Endothelial cell of hepatic sinusoid (primary cell): ENCODE measurements around the gene CIAO1.
"Not testable (repeated sequence)": the region's sequence is repeated elsewhere in the genome, so short reads cannot be mapped to it uniquely, and the experiment has no call there.

Experiments used
- in situ Hi-C: cut with HindIII; loops from 2 replicates; pipeline ENCODE4 v1.10.0; 2017; ENCODE audit warnings: low sequenced_read_pairs

CIAO1 gene

DNA sequence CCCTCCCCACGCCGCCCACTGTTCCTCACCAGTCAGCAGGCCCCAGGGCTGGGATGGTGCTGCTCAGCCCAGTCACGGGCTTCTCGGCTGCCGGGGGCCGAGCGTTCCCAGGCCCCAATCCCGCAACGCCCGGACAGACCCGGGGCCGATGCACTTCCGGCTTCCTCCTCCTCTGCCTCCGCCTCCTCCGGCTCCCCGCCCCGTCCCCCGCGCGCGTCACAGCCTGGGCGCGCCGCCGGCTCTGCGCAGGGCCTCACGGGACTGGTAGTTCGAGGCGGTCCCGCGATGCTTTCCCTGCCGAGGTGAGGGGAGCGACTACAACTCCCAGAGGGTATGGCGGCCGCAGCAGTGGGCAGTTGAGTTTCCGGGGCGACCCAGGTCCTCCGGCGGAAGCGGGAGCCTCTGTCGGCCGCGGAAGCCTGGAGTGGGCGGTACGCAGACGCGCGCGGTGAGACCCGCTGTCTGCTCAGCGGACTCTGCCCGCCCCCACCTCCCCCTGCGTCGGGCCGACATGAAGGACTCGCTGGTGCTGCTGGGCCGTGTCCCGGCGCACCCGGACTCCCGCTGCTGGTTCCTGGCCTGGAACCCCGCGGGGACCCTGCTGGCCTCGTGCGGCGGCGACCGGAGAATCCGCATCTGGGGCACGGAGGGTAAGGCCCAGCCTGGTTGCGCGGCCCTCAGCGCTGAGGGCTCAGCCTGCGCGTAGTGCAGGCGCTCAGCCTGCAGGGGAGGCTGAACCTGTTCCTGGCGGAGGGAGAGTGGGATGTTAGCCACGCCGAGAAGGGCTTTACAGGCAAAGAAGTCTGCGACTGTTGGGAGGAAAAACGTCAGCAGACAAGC, at the start of gene CIAO1, which contains the start of gene TMEM127:
CIAO1 (plus strand) TSS at position 386 of the 840 bp plus-strand sequence; CDS start at position 512, 126 bp downstream.
TMEM127 (minus strand) TSS at position 158 of the 840 bp plus-strand sequence. CDS start 616 bp downstream, outside the sequence.
- in situ Hi-C loops: no loop called here

DNA sequence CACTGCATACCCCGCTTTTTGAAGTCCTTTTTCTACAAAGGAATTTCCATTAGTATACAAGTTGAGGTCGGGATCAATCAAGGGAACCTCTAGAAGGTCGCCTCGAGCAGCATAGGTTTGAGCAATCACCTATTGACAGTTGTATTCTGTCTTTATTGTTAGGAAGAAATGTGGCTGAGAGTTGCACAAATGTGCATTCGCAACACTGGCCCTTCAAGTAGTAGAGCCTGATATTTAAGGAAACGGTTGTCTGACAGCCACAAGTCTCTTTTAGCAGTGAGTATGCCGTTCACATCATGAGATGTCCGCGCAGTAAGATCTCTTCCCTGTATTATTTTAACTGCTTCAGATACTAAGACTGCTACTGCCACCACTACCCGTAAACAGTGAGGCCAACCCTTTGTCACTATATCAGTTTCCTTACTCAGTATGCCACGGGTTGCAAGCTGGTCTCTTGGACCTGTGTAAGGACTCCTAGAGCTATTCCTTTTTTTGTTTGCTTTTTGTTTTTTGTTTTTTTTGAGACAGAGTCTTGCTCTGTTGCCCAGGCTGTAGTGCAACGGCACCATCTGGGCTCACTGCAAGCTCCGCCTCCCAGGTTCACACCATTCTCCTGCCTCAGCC, 47.4 kb upstream of the CIAO1 start:
- in situ Hi-C loops: no loop called here

DNA sequence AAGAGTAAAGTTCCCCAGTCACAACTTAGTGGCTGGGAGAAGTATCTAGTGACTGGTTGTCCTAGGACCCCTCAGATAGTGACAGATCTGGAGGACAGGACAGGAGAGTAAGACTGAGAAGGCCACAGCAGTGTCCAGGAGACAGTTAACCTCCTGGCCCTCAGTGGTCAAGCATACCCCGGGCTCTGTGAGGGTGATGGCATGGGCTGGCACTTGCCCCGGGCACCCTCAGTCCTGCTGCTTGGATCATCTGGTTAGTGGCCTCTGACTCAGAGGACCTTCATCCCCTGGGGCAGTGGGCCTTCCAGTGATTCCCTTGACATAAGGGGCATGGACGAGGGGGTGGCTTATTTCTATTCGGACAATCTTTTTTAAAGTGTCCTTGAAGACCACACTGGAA, 46.1 kb upstream of the CIAO1 start:
- in situ Hi-C loops: not testable (repeated sequence)

DNA sequence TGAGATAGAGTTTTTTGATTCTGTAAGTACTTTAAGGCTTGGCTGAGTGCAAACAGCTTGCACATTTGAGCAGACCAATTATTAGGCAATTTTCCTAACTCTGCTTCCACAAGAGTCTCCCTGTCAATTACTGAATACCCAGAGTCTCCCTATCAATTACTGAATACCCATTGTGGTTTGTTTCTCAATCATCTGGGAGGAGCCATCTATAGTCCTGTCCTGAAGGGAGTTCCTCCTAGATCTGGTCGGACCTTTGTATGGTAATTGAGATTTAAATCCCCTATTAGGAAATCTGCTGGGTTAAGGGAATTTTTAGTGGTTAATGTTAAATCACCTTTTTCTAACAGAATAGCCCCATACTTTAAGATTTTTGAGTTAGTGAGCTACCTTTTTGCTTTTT, 44.9 kb upstream of the CIAO1 start:
- in situ Hi-C loops: not testable (repeated sequence)

DNA sequence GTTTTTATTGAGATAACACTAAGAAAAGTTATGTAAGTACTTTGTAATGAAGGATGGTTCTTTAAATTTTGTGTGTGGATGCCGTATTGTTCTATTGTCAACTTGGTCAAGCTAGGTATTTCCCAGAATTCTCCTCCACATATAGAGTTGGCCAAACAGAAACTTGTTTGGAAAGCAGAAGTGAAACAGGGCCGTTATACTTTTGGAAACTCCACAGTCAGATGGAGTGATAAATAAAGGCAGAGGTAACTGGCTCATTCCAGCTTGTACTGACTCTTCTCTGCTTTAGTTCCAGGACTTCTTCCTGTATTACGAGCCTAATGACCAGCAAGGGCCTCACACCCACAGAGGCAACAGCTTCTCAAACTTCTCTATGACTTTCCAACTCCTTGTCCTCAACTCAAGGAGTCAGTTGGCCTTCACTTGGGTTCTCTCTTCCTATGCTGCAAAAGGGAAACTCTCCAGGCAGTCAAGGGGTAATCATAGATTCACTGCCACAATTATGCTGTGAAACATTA, 41.0 kb upstream of the CIAO1 start:
- in situ Hi-C loops: loop anchor here (5.0 kb wide), 1 partner anchor 37 kb away; no protein-coding TSS in a partner anchor

DNA sequence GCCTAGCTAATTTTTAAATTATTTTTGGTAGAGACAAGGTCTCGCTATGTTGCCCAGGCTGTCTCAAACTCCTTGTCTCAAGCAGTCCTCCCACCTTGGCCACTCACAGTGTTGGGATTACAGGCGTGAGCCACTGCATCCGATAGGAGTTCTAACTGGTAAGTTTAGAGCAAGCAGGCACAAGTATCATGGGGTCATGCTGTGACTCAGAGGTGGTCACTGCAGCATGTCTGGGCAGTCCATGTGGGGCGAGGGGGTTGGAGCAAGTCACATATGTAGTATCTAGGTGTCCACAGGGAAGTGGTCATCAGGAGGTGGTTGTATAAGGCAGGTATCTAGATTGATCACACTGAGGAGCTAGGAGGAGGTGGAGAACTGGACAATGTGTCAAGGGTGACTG, 34.7 kb upstream of the CIAO1 start:
- in situ Hi-C loops: no loop called here

DNA sequence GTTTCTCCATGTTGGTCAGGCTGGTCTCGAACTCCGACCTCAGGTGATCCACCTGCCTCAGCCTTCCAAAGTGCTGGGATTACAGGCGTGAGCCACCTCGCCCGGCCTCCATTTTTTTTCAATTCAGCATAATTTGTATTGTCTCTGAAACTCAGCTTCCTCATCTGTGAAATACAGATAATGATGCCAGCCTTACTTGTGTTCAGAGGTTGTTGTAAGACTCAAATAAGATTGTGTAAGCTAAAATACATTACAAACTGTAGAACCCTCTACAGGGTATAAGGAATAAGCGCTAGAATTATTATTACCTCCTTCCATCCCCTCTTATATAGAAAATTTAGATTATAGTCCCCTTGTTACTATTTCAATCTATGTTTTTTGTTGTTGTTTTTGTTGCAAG, 32.6 kb upstream of the CIAO1 start:
- in situ Hi-C loops: no loop called here

DNA sequence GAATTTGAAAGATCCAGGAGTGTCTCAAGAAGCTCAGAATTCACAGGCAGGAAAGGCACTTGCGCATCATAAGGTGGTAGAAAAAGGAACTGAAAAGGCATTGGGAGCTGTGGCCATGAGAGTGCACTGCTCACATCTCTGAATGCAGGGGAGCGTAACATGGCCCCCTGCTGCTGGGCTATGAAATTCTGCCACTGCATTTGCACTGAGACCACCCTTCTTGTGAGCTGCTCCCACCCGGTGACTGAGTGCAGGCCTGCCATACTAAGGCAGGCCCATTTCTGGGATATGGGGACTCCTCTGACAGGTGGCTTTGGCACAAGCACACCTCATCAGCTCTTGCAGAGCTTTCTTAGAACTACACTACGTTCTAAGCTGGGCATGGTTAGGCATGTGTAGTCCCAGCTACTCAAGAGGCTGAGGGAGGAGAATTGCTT, 32.1 kb upstream of the CIAO1 start:
- in situ Hi-C loops: no loop called here

DNA sequence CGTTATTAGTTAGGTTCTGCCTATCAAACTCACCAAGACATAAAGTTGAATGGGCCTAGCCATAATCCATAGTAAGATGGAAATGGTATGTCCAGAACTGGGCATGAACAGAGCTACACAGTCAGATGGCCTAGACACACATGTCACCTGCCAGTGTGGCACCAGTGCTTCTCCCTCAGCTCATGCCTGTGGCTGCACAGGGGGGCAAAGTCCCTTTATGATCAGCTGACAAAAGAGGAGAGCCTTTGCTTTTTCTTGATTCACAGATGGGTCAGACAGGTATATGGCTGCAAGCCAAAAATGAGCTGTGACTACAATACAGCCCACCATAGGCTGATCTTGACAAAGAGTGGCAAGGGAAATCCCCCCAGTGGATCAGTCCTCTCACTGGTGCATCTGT, 29.1 kb upstream of the CIAO1 start:
- in situ Hi-C loops: no loop called here

DNA sequence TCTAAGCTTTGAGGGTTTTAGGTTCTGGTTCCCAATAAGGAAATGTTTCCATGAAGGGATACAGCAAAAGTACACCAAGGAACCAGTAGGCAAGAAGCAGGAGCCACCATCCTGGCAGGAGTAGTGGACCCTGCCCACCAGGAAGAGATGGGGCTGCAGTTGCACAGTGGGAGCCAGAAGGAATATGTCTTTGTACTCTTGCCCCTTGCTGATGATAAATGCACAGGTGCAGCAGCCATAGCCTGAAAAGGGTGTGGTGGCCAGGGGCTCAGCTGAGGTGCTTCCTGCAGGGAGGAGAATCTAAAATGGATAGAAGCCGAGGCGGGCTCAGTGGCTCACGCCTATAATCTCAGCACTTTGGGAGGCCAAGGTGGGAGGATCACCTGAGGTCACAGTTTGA, 27.8 kb upstream of the CIAO1 start:
- in situ Hi-C loops: no loop called here

DNA sequence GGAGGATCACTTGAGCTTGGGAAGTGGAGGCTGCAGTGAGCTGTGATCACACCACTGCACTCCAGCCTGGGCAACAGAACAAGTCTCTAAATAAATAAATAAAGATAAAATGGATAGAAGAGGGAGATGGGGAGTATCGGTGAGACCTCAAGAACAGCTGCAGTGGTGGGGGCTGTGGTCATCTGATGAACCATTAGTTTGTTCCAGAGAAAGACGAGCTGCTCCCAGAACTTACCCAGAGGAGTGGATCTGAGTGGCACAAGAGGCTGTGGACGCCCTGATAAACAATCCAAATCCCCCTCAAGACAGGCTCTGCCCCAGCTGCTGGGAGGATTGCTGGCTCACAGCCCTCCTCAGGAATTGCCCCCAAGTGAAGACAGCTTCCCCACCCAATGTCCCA, 26.9 kb upstream of the CIAO1 start:
- in situ Hi-C loops: no loop called here

DNA sequence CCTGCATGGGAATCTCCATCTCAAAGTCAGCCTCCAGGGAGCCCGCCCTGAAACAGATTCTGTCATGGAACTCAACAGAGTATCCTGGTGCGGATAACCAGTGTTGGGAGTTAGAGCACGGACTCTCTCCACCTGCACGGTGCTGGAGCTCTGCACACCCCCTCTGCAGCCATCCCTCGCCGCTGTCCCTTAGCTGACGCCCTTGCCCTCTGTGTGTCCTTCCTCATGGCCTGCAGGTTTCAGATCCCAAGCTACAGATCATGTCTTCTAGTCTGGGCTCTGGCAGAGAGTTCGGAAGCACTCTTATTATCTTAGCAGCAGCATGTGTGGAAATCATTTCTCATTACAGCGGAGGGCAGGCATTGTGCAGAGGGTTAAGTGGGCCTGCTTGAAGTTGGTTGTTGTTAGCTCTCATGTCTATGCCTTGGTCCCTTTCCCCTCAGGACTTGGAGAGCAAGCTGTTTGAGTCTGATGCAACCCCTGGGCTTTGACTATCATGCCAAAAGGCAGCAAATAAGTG, 26.2 kb upstream of the CIAO1 start:
- in situ Hi-C loops: no loop called here

DNA sequence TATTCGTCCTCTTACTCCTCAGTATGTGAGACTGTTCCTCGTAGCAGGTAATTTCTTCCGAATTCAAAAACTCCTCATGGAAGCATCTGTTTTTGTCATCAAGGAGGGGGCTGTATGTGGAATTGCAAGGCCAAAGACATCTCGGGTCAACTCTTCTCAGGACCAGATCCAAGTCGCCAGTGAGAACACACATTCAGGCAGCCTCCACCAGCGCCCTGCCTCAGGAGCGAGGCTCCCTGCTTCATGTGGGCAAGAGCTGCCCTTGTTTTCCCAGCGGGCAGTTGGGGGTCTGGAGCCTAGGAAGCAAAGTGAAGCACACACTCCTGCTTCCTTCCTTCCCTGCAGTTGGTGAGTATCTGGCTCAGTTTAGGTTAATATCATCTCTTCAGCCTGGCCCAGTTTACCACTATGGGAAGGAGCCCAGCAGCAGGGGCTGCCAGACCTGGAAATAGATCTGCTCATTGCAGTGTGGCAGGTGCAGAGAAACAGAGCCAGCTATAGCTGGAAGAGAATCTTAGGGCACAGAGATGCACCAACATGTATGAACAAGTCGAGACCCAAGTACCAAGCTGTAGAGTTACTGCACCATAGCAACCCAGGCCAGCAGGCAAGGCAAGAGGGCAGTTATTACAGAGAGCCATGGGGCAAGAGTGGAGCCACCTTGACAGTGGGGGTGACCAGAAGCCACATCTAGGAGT, 25.5 kb upstream of the CIAO1 start:
- in situ Hi-C loops: no loop called here

DNA sequence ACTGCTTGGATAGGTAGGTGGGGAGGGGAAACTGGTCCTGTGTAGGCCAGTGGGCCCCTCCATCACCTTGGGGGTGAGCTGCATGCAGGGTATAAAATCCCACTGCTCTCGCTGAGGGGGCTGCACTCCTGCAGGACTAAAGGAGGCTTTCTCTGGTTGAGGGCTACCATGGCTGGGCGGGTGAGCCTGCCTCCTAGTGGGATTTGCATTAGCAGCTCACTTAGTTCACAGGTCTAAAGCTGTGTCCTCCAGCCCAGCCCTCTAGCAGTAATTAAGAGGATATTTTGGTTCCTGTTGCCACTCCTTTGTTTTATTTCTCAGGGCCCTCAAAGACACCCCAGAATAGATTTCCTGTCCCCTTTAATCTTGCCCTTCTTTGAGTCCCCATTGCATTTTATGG, 24.8 kb upstream of the CIAO1 start:
- in situ Hi-C loops: no loop called here

DNA sequence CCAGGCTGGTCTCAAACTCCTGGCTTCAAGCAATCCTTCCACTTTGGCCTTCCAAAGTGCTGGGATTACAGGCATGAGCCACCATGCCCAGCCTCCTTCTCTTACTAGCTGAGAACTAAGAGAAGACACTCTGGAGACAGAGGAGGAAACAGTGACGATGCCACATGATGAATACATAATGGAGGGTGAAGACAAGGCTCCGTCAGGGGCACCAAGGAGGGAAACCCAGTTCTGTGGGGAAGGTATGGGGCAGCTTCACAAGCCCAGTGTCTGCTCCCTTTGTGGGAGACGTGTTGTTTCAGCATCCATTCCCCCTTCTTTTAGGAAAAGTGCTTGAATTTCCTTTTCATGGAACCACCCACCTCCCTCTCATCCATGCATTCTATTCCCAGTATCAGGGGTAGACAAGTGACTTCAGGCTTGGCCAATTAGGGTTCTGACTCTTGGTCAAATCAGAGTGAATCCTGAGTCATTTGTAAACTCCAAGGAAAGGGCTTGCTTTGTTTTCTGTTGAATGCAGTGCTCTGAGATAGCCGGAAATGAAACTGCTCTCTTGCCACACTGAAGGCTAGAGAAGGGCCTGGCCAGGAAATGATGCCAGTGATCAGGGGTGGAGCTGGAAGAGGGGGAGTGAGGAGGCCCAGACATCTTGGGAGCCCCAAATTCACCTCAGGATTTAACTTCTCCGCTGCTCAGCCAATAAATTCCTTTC, 24.0 kb upstream of the CIAO1 start:
- in situ Hi-C loops: no loop called here

DNA sequence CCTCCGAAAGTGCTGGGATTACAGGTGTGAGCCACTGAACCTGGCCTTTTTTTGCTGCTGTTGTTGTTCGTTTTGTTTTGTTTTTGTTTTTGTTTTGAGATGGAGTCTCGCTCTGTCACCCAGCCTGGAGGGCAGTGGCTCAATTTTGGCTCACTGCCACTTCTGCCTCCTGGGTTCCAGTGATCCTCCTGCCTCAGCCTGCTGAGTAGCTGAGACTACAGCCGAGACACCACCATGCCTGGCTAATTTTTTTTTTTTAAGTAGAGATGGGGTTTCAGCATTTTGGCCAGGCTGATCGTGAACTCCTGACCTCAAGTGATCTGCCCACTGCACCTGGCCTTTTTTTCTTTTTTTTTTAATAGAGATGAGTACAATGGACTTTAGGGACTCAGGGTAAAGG, 22.2 kb upstream of the CIAO1 start:
- in situ Hi-C loops: no loop called here

DNA sequence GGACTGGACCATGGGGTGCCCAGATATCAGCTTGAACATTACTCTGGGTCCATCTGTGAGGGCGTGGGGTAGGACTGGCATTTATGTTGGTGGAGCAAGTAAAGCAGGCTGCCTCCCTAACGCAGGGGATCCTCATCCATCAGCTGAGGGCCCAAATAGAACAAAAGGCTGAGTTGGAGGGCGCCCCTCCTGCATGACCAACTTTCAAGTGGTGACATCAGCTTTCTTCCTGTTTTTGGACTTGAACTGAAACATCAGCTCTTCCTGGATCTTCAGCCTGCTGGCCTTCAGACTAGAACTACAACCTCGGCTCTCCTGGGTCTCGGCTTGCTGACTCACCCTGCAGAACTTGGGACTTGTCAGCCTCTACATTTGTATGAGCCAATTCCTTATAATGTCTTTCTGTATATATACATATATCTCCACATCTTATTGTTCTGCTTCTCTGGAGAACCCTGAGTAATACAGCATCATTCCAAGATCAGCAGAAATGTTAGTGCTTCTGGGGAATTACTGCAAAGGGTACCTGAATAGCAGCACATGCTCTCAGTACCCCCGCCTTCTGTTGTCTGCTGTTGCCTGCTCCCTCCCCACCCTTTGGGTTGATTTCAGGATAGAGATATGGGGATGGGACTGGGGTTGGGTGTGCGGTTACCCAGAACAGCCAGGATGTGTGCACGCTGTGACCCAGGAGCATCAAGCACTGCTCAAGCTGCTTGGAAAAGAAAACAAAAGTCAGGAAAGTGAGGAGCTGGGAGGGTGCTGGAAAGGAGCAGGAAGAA, 20.2 kb upstream of the CIAO1 start:
- in situ Hi-C loops: no loop called here

DNA sequence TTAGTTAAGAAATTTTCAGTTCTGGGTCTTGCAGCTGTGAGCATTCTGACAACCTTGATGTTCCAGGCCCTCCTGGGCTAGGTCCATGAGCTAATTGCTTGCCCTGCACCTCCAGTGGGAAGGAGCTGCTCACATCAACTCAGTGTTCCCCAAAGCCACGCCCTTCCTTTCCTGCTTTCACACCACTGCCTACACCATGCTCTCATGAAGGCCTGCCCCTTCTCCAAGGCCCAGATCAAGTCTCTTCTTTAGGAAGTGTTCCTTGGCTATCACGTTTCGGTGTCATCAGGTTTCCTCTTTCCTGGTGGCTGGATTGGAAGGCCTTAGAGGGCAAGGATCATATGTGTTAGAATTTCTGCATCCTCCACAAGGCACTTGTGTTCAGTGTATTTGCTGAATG, 19.0 kb upstream of the CIAO1 start:
- in situ Hi-C loops: no loop called here

DNA sequence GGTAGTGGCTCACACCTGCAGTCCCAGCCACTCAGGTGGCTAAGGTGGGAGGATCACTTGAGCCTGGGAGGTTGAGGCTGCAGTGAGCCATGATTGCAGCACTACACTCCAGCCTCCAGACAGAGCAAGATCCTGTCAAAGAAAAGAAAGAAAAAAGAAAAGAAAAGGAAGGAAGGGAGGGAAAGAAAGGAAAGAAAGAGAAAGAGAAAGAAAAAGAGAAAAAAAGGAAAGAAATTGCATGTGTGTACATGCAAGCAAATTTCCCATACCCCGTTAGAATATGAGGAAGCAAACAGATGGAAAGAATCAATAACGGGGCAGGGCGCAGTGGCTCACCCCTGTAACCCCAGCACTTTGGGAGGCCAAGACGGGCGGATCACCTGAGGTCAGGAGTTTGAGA, 18.1 kb upstream of the CIAO1 start:
- in situ Hi-C loops: no loop called here

DNA sequence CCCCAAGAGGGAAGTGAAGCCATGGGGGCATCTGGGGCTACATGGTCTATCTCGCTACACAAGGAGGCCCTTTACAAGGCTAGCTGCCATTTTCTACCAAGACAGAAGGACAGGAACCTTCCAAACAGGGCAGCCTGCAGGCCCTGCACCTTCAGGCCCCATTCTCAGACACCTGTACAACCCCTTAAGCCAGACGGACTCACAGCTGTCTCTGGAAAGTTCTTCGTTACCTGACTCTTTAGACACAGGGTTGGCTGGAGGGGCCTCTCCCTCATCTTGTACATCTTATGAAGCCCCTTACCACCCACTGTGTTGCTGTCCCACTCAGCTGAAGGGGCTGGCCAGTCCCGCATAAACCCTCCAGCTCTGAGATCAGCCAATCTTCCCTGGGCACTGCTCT, 17.4 kb upstream of the CIAO1 start:
- in situ Hi-C loops: no loop called here
